Left lung (tissue), 10 donors: ENCODE results near the gene TICAM2. TPM values are rescaled to one million over a fixed set of nuclear protein-coding genes. Genes with fewer than 3 reads are reported as not detected.
A peak's percentile ranks its signal among the peaks of the same experiment; 100 is the strongest.

Experiments
- ATAC-seq: fragments of 200-7000 bp; cut with Tn5 transposase; one replicate; pipeline ENCODE4 v1.9.1; 2020; ENCODE audit warnings: moderate library complexity
- DNase-seq, 4 donors: peaks; one replicate each; pipeline ENCODE4 v3.0.0-alpha.2; 2013 to 2020
- H3K27ac ChIP-seq, 2 donors: fragments of 200-600 bp; sonication (generic) in 1 of 2; one replicate each; pipeline versions ENCODE4 v1.5.0 to v1.8.0; 2020 to 2021
- H3K27me3 ChIP-seq, 2 donors: fragments of 200-600 bp; sonication (generic) in 1 of 2; one replicate each; pipeline versions ENCODE4 v1.5.0 to v1.8.0; 2020 to 2021
- H3K36me3 ChIP-seq, 2 donors: fragments of 200-600 bp; sonication (generic) in 1 of 2; one replicate each; pipeline versions ENCODE4 v1.5.0 to v1.8.0; 2020 to 2021
- H3K4me1 ChIP-seq, 2 donors: fragments of 200-600 bp; one replicate each; pipeline ENCODE4 v1.8.0; 2021
- H3K4me3 ChIP-seq, 2 donors: fragments of 200-600 bp; sonication (generic) in 1 of 2; one replicate each; pipeline versions ENCODE4 v1.5.0 to v1.8.0; 2020 to 2021; ENCODE audit warnings: mild to moderate bottlenecking in 1 of 2
- H3K9me3 ChIP-seq, 2 donors: fragments of 200-600 bp; sonication (generic) in 1 of 2; one replicate each; pipeline versions ENCODE4 v1.5.0 to v1.8.0; 2020 to 2021
- intact Hi-C, 2 donors: fragments of 100-400 bp; cut with DNase I; formaldehyde crosslinking; loops; one replicate each; pipeline versions ENCODE4 v1.11.2 to v1.14.2; 2022
- polyA plus RNA-seq, 6 donors: library from polyadenylated mRNA; unstranded; fragments of 120-200 nt; gene quantifications; one replicate each; pipeline ENCODE4 v1.2.1, GENCODE V29; 2013; ENCODE audit not compliant: insufficient read length in 6 of 6
- total RNA-seq, 2 donors: library from RNA; stranded (reverse); fragmentation: NEBNext Ultra II Directional; extraction: Animal tissue kit (Norgen Biotek cat#: 25700); gene quantifications; one replicate each; pipeline ENCODE4 v1.2.1, GENCODE V29; 2021
- TF ChIP-seq, protein P1 (sequence below), 2 donors: fragments of 200-600 bp; sonication (generic) in 1 of 2; IDR thresholded peaks; one replicate each; pipeline versions ENCODE4 v1.5.0 to v1.8.0; 2021; ENCODE audit warnings: antibody characterized with exemption in 2 of 2
- donor health status: DM: no; HTN: yes; CAD: no.
- donor health status: DM: no; HTN: no; CAD: no.

Gene TICAM2
- total and polyA plus RNA-seq, 8 donors = 3.2 to 8.6 (median 6.4) TPM

- TF ChIP-seq, protein P1, sequence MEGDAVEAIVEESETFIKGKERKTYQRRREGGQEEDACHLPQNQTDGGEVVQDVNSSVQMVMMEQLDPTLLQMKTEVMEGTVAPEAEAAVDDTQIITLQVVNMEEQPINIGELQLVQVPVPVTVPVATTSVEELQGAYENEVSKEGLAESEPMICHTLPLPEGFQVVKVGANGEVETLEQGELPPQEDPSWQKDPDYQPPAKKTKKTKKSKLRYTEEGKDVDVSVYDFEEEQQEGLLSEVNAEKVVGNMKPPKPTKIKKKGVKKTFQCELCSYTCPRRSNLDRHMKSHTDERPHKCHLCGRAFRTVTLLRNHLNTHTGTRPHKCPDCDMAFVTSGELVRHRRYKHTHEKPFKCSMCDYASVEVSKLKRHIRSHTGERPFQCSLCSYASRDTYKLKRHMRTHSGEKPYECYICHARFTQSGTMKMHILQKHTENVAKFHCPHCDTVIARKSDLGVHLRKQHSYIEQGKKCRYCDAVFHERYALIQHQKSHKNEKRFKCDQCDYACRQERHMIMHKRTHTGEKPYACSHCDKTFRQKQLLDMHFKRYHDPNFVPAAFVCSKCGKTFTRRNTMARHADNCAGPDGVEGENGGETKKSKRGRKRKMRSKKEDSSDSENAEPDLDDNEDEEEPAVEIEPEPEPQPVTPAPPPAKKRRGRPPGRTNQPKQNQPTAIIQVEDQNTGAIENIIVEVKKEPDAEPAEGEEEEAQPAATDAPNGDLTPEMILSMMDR (IDR thresholded peaks at IDR 0.05) = peak in 1 of 2 donors; percentile 53
- intact Hi-C loops = no loop called here
- ATAC-seq = peak; percentile 99
- peak; percentile 98 to 100 (median 100) for DNase-seq
- Histone ChIP-seq H3K4me3 (peak within 1 kb of the TSS; percentile 87 to 95), H3K9me3 (no peaks in the 10 kb centered on the region), H3K4me1 (peaks cover 13 to 48% of the 10 kb centered on the region in 2 donors), H3K36me3 (peaks cover 0 to 4% of the 10 kb centered on the region in 2 donors), H3K27me3 (no peaks in the 10 kb centered on the region), H3K27ac (peak within 1 kb of the TSS; percentile 92 to 93)
Measured at GRCh38 chr5:115625579-115626444, 23.5 kb upstream of the TICAM2 start, which contains the start of gene TMED7. TMED7 (minus strand) TSS chr5:115626036; CDS start chr5:115625792, 244 bp downstream.

GRCh38 chr5:115624994-115625393 is 22.7 kb upstream of the TICAM2 start:
- peak overlapping the region; percentile 87 to 95 for H3K4me3 ChIP-seq
- peaks cover 13 to 48% of the 10 kb centered on the region in 2 donors for H3K4me1 ChIP-seq
- intact Hi-C loops = no loop called here
- no peaks in the 10 kb centered on the region for H3K9me3 ChIP-seq
- H3K27ac ChIP-seq = peak overlapping the region in 1 of 2 donors; percentile 92
- DNase-seq (no peak), ATAC-seq (no peak)
- peaks cover 0 to 12% of the 10 kb centered on the region in 2 donors for H3K36me3 ChIP-seq
- H3K27me3 ChIP-seq = no peaks in the 10 kb centered on the region
- TF ChIP-seq, protein P1 (IDR thresholded peaks at IDR 0.05) = no peak

DNA sequence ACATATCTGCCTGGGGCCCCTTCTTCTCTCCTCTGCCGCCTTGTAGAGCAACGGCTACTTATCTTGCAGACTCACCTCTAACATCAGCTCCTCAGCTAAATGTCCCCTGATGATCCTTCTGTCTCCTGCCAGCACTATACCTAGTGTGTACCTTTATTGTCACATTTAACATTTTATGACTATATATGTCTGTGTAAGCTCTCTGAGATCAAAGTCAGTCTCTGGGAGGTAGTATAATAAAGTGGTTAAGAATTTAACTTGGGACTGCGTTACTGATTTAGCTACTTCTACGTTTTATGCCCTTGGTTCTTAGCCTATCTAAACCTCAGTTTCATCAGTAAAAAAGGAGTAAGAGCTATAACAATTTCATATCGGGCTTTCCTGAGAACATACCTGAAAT is 21.4 kb upstream of the TICAM2 start:
- H3K27me3 ChIP-seq = no peaks in the 10 kb centered on the region
- DNase-seq = no peak
- ATAC-seq = no peak
- no peak overlapping the region for H3K27ac ChIP-seq
- intact Hi-C loops = no loop called here
- peak overlapping the region in 1 of 2 donors; percentile 95 for H3K4me3 ChIP-seq
- no peaks in the 10 kb centered on the region for H3K9me3 ChIP-seq
- TF ChIP-seq, protein P1 (IDR thresholded peaks at IDR 0.05) = no peak
- peaks cover 13 to 48% of the 10 kb centered on the region in 2 donors for H3K4me1 ChIP-seq
- peaks cover 0 to 25% of the 10 kb centered on the region in 2 donors for H3K36me3 ChIP-seq

- ATAC-seq (no peak), DNase-seq (no peak)
- Histone ChIP-seq H3K27ac (no peak overlapping the region), H3K36me3 (peaks cover 0 to 48% of the 10 kb centered on the region in 2 donors), H3K4me3 (no peak overlapping the region), H3K9me3 (no peaks in the 10 kb centered on the region), H3K27me3 (no peaks in the 10 kb centered on the region), H3K4me1 (peaks cover 13 to 45% of the 10 kb centered on the region in 2 donors)
- intact Hi-C loops = no loop called here
- TF ChIP-seq, protein P1 (IDR thresholded peaks at IDR 0.05) = no peak
Measured at GRCh38 chr5:115621365-115621900, 19.2 kb upstream of the TICAM2 start.

- Histone ChIP-seq H3K4me3 (no peak overlapping the region), H3K27me3 (no peaks in the 10 kb centered on the region), H3K27ac (no peak overlapping the region), H3K36me3 (peaks cover 0 to 88% of the 10 kb centered on the region in 2 donors), H3K4me1 (peaks cover 0 to 10% of the 10 kb centered on the region in 2 donors), H3K9me3 (no peaks in the 10 kb centered on the region)
- intact Hi-C loops = no loop called here
- ATAC-seq (no peak), DNase-seq (no peak)
- TF ChIP-seq, protein P1 (IDR thresholded peaks at IDR 0.05) = no peak
Measured at GRCh38 chr5:115616892-115617291, 14.6 kb upstream of the TICAM2 start.
